ENCODE data around the gene NAB1. TPM values are rescaled to one million over a fixed set of nuclear protein-coding genes. Genes with fewer than 3 reads are reported as not detected.

The NAB1 gene
- total and polyA plus RNA-seq, 2 experiments from 2014 or later, result 10.4 to 40.2 TPM

- Histone ChIP-seq H3F3A (replicated peaks; ENCODE audit: low read depth) (0 out of 2 replicates have a peak, but pooled peaks cover 7% of the 10 kb centered on the region), H3K4me3 (peak overlapping the region; percentile 72), H3K4me1 (ENCODE audit: insufficient read depth) (peaks cover 11% of the 10 kb centered on the region; the same call in 1 of the 2 replicates), H3K9me2 (ENCODE audit: insufficient read depth) (no peaks in the 10 kb centered on the region), H4K20me1 (replicated peaks; ENCODE audit: insufficient read depth) (0 out of 2 replicates have a peak, but pooled peaks cover 5% of the 10 kb centered on the region), H3K27me3 (ENCODE audit: insufficient read depth) (peaks cover 31% of the 10 kb centered on the region), H2AFZ (peak overlapping the region; percentile 86), H3K79me2 (replicated peaks; ENCODE audit: insufficient read depth) (peaks cover 35% of the 10 kb centered on the region), H3K27ac (ENCODE audit: low read depth) (no peak overlapping the region), H3K4me2 (peak overlapping the region; percentile 90), H3K36me3 (ENCODE audit: insufficient read depth) (no peaks in the 10 kb centered on the region)
- H3K27me3 Mint-ChIP-seq (ENCODE audit: insufficient read depth, low read depth, poor library complexity), result peaks cover 4% of the 10 kb centered on the region
- H3K4me1 Mint-ChIP-seq, result peaks cover 19% of the 10 kb centered on the region; the same call in 2 of the 3 replicates
- H3K4me3 Mint-ChIP-seq, result peak overlapping the region; percentile 80
- ATAC-seq (peak; percentile 72), DNase-seq (ENCODE audit: low spot score) (peak; percentile 76)
- H3K27ac Mint-ChIP-seq, result no peak overlapping the region
- TF ChIP-seq, protein P1, sequence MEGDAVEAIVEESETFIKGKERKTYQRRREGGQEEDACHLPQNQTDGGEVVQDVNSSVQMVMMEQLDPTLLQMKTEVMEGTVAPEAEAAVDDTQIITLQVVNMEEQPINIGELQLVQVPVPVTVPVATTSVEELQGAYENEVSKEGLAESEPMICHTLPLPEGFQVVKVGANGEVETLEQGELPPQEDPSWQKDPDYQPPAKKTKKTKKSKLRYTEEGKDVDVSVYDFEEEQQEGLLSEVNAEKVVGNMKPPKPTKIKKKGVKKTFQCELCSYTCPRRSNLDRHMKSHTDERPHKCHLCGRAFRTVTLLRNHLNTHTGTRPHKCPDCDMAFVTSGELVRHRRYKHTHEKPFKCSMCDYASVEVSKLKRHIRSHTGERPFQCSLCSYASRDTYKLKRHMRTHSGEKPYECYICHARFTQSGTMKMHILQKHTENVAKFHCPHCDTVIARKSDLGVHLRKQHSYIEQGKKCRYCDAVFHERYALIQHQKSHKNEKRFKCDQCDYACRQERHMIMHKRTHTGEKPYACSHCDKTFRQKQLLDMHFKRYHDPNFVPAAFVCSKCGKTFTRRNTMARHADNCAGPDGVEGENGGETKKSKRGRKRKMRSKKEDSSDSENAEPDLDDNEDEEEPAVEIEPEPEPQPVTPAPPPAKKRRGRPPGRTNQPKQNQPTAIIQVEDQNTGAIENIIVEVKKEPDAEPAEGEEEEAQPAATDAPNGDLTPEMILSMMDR (conservative IDR thresholded peaks at IDR 0.05; ENCODE audit: low read depth in 2 of 2), result no peak
- TF ChIP-seq POLR2AphosphoS5 (IDR thresholded peaks at IDR 0.05; ENCODE audit: low read depth), result peak; percentile 42
- H3K36me3 Mint-ChIP-seq (ENCODE audit: low read depth), result no peaks in the 10 kb centered on the region
- H3K9me3 Mint-ChIP-seq, result no peaks in the 10 kb centered on the region
Observed at GRCh38 chr2:190648289-190649034, 421 bp upstream of the NAB1 start.

GRCh38 chr2:190649798-190650390 is 1.0 kb downstream of the NAB1 start:
- peak overlapping the region; percentile 88 for H3K4me3 Mint-ChIP-seq
- Histone ChIP-seq H3K4me1 (ENCODE audit: insufficient read depth) (peaks cover 11% of the 10 kb centered on the region; the same call in 1 of the 2 replicates), H2AFZ (peak overlapping the region; percentile 92), H3K4me2 (peak overlapping the region; percentile 85), H3K79me2 (replicated peaks; ENCODE audit: insufficient read depth) (peaks cover 49% of the 10 kb centered on the region), H3K9me2 (ENCODE audit: insufficient read depth) (no peaks in the 10 kb centered on the region), H3K4me3 (peak overlapping the region; percentile 88), H4K20me1 (replicated peaks; ENCODE audit: insufficient read depth) (peaks cover 6% of the 10 kb centered on the region; the same call in 1 of the 2 replicates), H3K36me3 (ENCODE audit: insufficient read depth) (no peaks in the 10 kb centered on the region), H3F3A (replicated peaks; ENCODE audit: low read depth) (0 out of 2 replicates have a peak, but pooled peaks cover 7% of the 10 kb centered on the region), H3K27me3 (ENCODE audit: insufficient read depth) (peaks cover 31% of the 10 kb centered on the region), H3K27ac (ENCODE audit: low read depth) (0 out of 2 replicates have a peak overlapping the region, but pooled peaks have one; percentile 45)
- TF ChIP-seq, protein P2, sequence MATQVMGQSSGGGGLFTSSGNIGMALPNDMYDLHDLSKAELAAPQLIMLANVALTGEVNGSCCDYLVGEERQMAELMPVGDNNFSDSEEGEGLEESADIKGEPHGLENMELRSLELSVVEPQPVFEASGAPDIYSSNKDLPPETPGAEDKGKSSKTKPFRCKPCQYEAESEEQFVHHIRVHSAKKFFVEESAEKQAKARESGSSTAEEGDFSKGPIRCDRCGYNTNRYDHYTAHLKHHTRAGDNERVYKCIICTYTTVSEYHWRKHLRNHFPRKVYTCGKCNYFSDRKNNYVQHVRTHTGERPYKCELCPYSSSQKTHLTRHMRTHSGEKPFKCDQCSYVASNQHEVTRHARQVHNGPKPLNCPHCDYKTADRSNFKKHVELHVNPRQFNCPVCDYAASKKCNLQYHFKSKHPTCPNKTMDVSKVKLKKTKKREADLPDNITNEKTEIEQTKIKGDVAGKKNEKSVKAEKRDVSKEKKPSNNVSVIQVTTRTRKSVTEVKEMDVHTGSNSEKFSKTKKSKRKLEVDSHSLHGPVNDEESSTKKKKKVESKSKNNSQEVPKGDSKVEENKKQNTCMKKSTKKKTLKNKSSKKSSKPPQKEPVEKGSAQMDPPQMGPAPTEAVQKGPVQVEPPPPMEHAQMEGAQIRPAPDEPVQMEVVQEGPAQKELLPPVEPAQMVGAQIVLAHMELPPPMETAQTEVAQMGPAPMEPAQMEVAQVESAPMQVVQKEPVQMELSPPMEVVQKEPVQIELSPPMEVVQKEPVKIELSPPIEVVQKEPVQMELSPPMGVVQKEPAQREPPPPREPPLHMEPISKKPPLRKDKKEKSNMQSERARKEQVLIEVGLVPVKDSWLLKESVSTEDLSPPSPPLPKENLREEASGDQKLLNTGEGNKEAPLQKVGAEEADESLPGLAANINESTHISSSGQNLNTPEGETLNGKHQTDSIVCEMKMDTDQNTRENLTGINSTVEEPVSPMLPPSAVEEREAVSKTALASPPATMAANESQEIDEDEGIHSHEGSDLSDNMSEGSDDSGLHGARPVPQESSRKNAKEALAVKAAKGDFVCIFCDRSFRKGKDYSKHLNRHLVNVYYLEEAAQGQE (IDR thresholded peaks at IDR 0.05; ENCODE audit: unreplicated experiment), result no peak
- no peak for TF ChIP-seq NANOG (IDR thresholded peaks at IDR 0.05; ENCODE audit: borderline replicate concordance)
- TF ChIP-seq POLR2AphosphoS5 (IDR thresholded peaks at IDR 0.05; ENCODE audit: low read depth), result no peak
- TF ChIP-seq JUNB (IDR thresholded peaks at IDR 0.05; ENCODE audit: unreplicated experiment), result no peak
- TF ChIP-seq STAT1 (IDR thresholded peaks at IDR 0.05; ENCODE audit: unreplicated experiment), result no peak
- no peak for TF ChIP-seq ZNF114 (CRISPR knock-in tag; IDR thresholded peaks at IDR 0.05)
- TF ChIP-seq ZNF331 (CRISPR knock-in tag; IDR thresholded peaks at IDR 0.05; ENCODE audit: low read depth), result no peak
- TF ChIP-seq, protein P3, sequence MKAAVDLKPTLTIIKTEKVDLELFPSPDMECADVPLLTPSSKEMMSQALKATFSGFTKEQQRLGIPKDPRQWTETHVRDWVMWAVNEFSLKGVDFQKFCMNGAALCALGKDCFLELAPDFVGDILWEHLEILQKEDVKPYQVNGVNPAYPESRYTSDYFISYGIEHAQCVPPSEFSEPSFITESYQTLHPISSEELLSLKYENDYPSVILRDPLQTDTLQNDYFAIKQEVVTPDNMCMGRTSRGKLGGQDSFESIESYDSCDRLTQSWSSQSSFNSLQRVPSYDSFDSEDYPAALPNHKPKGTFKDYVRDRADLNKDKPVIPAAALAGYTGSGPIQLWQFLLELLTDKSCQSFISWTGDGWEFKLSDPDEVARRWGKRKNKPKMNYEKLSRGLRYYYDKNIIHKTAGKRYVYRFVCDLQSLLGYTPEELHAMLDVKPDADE (IDR thresholded peaks at IDR 0.05), result no peak
- TF ChIP-seq, protein P1 (conservative IDR thresholded peaks at IDR 0.05; ENCODE audit: low read depth in 2 of 2), result no peak
- TF ChIP-seq EZH2phosphoT487 (IDR thresholded peaks at IDR 0.05; ENCODE audit: unreplicated experiment), result no peak
- no peaks in the 10 kb centered on the region for H3K36me3 Mint-ChIP-seq (ENCODE audit: low read depth)
- H3K9me3 Mint-ChIP-seq, result no peaks in the 10 kb centered on the region
- DNase-seq (ENCODE audit: low spot score) (peak; percentile 21), ATAC-seq (peak; percentile 9)
- H3K4me1 Mint-ChIP-seq, result peaks cover 19% of the 10 kb centered on the region; the same call in 2 of the 3 replicates
- peak overlapping the region; percentile 25; the same call in 1 of the 2 replicates for H3K27ac Mint-ChIP-seq
- peaks cover 4% of the 10 kb centered on the region for H3K27me3 Mint-ChIP-seq (ENCODE audit: insufficient read depth, low read depth, poor library complexity)

All from GM23338 (cell line).